CD4-positive, alpha-beta T cell treated with Interleukin-2 at 100 ng/mL for 4 hours (primary cell): Measurements from ENCODE around the gene DUSP10.

Source experiments
- DNase-seq: peaks from one replicate; pipeline ENCODE4 v3.0.0-alpha.2; 2020; ENCODE audit warnings: low spot score

Gene DUSP10

DNA sequence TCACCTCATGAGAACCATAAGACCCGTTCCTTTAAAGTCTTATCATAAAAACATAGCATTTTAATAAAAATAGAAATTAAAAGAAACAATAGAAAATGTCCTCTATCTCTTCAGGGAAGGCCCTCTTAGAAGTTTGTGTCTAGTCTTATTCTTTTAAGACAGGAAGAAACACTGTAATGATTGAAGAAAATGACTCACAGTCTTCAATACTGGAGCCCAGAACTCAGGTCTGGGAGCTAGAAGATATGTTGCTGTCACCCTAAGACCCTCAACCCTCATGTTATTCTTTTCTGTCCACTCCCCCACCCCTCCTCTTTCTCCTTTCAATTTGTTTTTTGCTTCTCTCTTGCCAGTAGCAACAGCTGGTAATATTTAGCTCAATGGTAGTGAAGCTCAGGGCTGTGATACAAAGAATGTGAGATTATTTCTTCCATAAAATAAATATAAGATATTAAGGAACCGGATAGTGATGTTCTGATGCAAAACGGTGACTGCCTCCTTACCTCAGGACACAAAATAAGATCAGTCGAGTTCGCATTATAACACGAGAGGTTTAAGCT, 12.0 kb downstream of the DUSP10 start:
- DNase-seq = no peak

DNA sequence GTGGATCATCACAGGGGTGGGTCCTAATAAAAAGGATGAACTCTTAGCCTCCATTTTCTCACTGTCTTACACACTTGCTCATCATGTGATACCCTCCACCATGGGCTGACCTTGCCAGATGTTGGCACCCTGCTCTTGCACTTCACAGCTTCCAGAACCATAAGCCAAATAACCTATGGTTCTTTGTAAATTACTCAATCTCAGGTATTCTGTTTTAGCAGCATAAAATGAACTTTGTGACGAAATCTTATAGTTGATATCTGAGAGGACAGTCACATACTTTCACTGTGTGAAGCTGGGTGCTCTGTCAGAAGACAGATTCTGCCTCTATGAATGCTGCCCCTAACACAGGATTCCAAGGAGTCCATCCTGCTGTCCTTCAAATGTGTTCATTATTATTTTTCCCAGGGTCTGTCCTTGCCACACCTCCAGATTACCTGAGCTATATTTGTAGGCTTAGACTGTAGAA, 13.8 kb downstream of the DUSP10 start:
- no peak for DNase-seq

DNA sequence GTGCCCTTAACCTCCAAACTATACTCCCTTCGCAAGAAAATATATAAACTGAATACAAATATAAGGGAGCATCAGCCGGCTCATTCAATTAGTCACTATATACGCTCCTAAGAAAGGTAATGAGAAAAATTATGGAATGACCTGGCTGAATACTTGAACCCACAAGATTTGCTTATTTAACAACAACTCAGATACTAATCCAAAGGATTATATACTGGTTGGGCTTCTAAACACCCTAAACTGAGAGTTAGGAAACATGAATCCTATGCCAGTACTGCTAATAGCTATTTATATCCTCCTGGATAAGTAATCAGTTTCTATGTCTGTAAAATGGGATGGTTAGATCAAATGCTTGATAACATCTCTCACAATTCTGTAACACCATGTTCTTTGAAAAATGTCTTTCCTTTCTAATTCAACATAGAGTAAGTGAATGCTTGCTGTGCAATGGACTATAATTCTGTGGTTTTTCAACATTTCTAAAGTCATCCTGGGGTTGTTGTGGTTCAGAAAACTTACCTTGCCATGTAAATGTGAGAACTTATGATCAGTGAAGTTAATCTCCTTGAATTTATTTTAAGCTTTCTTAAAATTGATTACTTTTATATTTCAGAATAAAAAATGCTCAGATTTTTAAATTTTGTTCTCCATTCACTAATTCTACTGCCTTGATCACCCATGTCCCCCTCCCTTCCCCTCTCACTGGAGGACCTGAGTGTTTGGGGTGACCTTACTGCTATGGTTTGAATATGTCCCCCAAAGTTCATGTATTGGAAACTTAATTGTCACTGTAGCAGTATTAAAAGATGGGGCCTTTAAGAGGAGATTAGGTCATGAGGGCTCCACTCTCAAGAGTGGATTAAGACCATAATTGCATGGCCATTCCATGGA, 14.5 kb downstream of the DUSP10 start:
- DNase-seq = peak; percentile 32

DNA sequence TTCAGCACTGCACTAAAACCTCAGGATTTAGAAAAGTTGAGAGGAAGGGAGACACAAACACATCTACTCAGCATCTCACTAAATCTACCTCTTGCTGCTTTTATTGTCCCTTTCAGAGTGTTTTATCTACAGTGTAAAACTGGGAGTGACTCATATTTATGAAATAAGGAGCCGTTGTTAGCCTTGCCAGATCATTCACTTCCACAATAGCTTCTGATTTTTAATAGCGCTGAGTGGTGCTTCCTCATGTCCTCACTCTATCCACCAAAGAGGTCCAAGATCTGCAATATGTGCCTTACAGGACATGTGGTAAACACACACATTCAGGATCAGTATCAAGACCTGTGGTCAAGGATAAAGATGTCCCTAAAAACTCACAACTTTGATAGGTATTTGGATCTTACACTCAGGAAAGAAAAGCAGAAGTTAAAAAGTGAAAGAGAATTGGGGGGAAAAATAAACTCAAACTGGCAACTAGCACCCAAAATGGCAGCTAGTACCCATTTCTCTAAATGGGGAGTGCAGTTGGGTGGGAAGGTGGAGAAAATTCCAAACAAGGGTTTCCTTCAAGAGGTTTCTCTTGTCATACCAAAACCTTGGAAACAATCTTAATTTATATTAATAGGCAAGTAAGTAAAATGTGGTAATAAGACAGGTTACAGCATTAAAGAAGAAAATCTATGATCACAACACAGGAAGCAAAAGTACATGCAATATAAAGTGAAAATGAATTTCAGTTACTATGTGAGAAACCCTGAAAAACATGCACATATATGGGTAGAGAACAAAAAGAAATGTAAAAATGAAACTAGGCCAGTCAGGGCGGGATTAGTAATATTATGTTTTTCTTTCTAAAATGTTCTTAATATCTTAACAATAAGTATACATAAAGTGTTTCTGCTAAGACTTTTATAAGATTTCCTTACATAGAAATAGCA, 15.9 kb downstream of the DUSP10 start:
- DNase-seq = peak; percentile 31

DNA sequence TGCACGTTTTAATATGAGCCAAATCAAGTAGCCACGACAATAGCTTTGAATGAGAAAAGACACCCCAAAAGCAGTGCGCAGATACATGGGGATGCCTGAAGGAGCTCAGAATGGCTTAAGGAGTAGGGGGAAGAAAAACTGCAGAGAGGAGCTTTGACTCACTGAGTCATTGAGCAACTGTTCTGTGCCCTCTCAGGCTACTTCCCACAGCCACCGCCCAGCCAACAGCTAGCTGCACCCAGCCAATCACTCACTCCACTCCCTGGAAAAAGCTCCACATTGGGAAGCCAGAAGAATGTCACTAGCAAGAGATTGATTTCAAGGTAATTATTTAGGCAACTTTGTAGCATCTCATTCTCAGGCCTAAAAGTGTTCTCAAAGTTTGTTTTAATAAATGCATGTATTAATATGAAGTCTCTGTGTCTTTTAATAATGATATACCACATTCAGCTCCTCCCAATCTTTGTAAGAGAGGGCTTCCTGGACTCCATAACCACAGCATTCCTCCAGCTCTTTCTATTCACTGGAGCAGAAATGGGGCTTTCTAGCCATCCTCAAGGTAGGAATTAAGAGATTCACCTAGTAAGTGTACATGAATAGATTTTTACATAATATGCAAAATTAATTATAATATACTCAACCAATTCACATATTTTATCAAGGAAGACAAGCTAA, 16.8 kb downstream of the DUSP10 start:
- DNase-seq = no peak

DNA sequence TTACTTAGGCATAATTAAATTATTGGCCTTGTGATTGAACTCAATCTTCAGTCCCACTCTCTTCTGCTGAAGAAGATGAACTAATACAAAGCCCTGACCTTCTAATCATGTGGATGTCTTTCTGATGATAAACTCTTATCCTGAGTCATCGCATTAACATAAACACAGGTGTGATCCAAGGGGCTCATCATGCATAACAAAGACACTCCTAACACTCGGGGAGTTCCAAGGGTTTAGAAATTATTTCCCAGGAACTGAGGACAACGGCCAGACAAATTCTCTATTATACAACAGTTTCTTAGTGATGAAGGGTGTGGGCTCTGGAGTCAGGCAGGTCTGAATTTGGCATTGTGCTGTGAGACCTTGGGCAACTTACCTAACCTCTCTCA, 18.0 kb downstream of the DUSP10 start:
- no peak for DNase-seq

DNA sequence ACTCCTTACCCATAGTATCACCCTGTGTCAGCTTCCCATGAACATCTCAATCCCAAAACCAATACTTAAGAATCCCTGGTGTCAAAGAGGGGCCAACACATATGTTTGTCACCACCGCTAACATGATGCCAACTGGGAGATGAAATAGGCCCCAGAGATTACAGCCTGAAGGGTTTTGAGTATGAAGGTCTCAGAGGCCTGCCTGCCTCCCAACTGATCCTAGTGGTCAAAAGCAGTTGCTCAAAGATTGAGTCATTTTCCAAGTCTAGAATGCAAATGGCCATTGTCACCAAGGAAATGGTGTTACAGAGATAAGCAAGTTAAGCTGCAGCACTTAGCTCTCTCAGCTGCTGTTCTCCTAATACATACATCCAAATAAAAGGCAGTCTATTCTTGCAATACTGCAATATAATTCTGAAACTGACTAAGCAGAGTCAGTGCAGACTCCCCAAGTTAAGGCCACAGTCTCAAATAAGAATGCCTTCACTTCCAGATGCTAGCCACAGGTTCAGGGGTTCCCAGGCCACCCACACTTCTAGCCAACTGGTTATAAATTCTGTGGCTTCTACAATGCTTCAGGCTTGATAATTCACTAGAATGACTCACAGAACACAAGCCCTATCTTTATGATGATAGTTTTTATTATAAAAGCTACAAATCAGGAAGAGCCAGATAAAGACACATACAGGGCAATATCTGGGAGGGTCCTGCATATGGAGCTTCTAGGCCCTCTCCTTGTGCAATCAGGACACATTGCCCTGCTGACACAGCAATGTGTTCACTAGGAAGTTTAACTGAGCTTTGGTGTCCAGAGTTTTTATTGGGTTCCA, 18.7 kb downstream of the DUSP10 start:
- no peak for DNase-seq

DNA sequence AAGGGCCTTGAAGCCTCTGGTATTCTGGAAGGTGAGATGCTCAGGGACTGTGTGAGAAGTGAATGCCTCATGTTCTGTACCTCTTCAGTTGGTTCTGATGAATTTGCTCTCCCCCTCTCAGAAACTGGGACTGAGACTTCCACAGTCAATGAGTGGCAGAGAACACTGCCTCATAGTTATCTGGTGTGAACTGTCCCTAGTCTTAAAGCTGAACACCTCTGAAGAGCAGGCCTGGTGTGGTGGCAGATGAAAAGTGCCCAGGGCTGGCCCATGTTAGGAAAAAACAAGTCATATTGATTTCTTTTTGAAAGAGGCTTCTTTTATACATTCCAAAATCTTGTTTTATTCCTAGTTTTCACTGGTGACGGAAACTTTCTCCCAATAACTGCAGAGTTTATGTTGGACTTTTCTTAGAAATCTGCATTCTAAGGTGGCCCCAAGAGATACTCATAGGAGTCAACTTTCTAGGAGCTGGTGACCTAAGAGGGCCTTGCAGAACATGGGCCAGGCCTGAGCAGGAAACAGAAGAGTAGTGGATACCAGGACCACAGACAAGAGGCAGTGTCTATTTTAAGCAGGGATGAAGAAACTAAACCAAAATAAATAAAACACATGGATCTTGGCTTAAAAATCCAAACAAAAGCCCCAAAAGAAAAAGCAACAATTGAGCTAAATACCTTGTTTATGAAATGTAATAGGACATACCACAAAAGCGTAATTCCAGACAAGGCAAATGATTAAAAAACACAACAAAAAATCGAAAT, 19.5 kb downstream of the DUSP10 start:
- DNase-seq = no peak

DNA sequence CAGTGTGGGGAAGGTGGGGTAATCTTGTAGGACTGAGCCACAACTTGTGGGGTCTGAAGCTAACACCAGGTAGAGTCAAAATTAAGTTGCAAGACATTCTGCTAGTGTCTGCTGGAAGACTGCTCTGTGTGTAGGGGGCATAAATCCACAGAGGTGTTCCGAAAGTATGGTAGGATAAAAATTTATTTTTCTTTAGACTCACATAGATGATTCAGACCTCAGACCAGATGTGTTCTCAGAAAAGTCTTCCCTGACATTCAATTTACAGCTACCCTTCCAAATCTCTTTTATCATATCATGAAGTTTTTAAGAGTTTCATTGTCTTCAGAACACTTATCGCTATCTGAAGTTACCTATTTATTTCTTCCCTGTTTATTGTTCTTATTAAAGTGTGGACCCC, 21.3 kb downstream of the DUSP10 start:
- no peak for DNase-seq

DNA sequence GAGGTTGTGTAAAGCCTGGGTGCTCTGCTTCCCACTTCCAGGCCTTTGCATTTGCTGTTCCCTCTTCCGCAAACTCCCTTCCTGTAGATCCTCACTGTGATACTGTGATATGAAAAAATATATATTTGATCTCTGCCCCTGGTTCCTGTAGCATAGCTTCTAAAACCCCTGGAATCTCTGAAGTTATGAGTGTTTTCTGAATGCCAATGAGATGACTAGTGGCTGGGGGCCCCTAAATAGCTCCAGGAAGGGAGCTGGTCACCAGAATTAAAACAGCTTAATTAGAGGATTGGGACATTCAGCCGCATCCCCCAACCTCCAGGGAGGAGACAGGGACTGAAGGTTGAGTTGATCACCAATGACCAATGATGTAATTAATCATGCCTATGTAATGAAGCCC, 21.9 kb downstream of the DUSP10 start:
- DNase-seq = no peak

DNA sequence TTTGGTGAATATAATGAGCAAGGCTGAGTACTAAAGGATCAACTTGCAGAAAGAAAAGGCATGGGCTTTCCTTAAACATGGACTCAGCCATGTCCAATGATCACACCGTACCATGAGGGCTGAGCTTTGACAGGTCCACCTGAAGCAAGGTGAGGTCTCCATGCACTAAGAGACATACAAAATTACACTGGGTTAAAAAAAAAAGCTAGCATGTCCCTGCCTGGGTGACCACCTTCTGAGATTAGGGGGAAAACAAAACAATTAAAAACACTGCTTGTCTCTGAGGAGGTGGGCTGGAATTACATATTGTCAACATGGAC, 22.7 kb downstream of the DUSP10 start:
- DNase-seq = no peak

DNA sequence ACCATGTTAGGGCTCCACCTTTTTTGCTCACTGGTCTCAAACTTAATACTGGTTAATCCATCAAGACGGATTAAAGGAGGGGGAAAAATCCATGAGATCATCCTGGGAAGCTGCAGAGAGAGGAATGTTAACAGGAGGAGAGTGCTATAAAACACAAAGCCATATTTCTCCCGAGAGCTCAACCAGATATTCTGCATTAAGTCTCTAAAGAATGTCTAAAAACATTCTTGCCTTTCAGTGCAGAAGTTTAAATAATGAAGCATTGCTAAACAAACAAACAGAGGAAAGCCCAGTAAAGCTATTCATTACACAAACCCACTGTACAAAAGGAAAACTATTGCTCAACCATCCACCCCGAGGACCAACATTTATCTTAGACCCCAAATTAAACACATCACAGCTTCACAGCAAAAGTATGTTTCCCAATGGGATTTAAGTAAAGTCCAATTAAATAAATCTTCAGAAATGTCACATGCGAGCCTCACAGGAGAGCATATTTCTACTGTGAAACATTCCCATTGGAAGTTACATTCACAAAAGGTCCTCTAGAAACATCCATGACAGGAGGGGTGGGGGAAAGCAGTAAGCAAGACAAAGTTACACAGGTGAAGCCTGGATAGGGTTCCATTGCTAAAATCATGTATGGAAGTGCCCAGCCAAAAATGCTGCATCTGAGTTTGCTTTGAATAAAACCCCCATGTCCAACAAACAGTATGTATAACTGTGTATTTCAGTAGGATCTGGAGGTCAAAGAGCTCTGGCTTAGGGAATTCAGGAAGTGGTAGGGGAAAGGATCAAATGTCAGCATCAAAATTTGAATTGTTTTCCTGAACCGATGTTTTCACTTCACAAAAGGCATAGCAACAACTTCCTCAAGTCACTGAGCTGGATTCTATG, 23.3 kb downstream of the DUSP10 start:
- DNase-seq = no peak

DNA sequence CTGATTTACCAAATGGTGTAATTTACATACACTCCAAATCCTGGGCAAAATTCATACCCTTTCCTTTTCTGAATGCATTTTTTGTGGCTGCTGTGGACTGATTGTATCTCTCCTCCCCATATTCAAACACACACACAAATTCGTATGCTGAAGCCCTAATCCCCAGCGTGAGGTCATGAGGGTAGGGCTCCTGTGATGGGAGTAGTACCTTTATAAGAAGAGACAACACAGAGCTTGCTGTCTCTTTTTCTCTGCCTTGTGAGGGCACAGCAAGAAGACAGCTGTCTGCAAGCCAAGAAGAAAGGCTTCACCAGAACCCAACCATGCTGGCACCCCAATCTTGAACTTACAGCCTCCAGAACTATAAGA, 24.4 kb downstream of the DUSP10 start:
- no peak for DNase-seq

DNA sequence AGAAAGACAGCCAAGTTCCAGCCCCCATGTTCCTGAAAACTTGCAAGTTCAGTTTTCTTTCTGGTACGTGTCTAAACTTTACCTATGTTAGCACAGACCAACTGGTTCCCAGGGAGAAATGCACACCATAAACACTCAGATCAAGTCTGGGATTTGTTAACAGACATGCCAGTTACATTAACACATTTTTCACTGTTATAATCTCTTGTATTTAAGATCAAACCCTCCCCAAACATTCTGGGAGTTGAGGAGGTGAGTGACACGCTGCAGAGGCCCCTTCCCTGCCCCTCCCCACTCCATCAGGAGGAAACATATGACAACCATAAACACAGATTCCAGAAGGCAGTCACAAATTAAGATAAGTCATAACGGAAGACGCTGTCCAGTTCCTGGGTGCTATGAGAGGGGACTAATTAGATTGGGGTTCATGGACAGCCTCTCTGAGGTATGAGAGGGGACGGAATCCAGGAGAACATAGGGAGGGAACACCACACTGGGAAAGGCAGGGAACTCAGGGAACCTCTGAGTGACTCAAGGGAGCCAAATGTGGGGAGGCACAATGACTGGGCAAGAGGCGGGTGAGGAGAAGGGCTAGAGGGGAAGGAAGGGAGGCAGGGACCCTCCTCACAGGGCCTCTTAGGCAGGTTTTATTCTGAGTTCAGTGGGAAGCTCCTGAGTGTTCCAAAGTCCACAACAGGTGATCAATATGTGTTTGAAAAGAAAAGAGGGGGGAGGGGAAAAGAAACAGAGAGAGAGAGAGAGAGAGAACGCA, 25.0 kb downstream of the DUSP10 start:
- DNase-seq = no peak

DNA sequence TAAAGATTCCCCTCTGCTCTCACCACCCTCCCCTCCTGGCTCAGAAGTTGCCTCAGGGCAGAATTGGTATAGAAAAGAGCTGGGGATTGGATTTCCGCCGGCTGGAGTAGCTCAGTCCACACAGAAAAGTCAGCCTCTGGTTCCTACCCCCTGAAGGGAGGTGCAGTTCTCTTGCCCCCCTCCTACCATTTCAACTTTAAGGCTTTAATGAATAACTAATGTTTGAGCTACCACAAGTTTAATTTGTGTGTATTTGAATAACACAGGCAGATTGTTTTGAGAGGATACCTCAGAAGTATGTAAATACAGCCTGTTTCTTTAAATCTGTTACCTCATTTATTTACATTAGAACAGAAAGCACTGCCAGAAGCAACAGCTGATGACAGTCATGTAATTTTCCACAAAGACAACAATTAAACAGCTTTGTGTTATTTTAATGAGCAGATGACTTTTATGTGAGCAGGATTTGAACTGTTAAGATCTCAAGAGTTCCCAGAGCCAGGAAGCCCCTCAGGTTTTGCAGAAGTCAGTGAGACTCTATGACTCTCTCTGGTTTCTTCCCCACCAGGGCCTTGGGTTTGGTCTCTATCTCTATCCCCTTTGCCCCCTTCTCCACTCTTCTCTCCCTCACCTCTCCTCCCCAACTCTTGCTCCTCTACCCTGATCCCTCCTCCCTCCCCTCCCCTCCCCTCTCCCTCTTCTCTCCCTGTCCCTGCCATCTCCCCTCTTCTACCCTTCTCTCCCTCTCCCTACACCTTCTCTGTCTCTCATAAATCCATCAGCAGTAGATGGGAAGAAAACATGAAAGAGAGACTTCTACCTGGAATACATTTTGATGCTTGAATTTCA, 26.3 kb downstream of the DUSP10 start:
- DNase-seq = no peak

DNA sequence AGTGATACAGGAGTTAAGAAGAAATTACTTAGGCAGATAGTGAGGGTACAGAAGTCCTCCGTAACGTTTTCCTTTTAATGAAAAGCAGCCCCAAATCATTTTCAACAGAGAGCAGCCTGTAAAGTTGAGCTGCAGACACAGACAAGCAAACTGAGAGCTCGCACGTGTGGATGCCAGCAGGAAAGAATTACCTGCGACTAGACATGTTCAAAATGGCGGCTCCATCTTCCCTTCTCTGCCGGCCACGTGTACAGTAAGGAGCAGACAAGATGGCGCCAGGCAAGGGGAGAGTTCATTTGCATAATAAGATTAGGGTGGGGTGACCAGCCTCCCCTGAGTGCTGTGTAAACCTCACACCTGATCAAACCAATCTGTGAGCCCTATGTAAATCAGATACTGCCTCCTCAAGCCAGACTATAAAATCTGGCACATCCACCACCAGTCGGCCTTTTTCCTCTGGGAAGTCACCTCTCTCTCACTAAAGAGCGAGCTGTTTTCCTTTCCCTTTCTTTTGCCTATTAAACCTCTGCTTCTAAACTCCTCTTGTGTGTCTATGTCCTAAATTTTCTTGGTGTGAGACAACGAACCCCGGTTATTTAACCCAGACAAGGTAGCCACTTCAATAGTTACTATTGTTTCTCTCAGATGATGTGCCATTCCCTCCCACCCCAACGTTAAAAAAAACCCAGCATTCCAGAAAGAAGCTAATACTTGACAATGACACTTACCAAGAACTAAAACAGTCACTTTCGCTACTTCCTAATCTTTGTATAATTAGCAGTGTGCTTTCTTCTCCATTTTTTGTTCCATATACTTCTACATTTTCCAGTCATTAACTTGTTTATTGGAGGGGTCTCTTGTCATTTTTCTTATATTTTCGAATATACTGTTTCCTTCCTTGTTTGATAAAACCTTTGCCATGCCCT, 27.4 kb downstream of the DUSP10 start:
- DNase-seq = no peak
